ENCODE results near the gene LRTM2. TPM values are rescaled to one million over a fixed set of nuclear protein-coding genes. Genes with fewer than 3 reads are reported as not detected.

Gene LRTM2
- polyA plus RNA-seq, 1 donor = 0.81 TPM

DNA sequence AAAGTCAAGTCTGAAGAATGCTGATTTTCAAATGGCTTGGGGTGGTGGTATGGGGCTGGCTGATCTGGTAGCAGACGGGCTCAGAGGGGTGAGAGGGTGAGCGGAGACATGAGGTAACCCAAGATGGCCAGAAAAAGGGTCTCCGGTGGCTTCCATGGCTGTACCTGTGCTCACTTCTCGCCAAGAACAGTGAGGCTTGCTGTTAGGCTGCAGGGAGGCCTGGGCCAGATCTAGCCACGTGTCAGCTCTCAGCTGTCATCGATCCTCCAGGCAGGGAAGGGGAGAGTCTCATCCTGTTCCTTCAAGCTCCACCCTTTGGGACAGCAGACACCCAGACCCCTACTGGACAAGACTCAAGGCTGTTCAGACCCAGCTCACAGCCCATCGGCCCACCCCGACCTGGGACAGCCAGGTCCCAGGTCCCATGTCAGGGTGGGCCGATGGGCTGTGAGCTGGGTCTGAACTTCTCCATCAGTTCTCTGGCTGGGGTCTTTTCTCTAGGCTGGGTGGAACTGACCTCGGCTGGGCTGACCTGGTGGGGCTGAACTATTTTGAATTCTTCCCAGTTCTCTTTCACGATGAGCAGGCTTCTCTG is 9.0 kb downstream of the LRTM2 start:
- DNase-seq (ENCODE audit: low read depth) = no peak

GRCh38 chr12:1830401-1830845 is 10.1 kb downstream of the LRTM2 start:
- DNase-seq (ENCODE audit: low read depth) = no peak

GRCh38 chr12:1830981-1831963 is 10.9 kb downstream of the LRTM2 start:
- DNase-seq (ENCODE audit: low read depth) = peak; percentile 40

DNA sequence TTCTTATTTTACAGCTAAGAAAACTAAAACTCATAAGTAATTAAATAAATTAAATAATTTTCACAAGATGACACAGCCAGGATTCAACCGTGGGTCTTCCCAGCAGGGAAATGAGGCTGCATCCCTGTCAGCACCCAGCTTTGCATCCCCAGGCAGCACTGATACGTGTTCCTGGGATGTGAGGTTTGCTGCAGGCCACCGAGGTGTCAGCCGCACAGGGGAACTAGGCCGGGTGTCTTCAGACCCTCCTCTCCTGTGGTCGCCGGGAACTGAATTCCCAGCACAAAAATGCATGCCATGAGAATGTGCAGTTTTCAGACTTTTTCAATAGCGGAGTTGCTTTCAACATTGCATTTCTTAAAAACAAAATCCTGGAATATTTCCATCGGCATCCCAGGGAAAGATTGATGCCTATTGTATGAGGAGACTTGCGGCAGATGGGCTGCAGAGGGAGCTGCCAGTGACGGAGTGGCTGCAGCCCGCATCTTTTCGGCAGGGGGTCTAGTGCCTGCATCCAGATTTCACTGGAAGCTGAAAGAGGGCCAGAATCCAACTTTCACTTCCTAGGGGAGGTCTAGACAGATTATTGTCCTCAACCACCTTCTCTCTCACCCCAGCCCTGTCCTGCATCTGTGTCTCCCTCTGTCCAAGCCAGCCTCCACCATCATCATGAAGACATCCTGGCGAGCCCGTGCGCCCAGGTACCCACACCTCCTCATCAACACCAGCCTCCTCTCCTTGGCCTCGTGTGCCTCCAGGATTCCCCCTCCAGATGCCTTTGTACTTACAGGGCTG is 12.6 kb downstream of the LRTM2 start:
- no peak for DNase-seq (ENCODE audit: low read depth)

- no peak for DNase-seq (ENCODE audit: low read depth)
These were observed 13.2 kb downstream of the LRTM2 start for GRCh38 chr12:1833596-1834028.

DNA sequence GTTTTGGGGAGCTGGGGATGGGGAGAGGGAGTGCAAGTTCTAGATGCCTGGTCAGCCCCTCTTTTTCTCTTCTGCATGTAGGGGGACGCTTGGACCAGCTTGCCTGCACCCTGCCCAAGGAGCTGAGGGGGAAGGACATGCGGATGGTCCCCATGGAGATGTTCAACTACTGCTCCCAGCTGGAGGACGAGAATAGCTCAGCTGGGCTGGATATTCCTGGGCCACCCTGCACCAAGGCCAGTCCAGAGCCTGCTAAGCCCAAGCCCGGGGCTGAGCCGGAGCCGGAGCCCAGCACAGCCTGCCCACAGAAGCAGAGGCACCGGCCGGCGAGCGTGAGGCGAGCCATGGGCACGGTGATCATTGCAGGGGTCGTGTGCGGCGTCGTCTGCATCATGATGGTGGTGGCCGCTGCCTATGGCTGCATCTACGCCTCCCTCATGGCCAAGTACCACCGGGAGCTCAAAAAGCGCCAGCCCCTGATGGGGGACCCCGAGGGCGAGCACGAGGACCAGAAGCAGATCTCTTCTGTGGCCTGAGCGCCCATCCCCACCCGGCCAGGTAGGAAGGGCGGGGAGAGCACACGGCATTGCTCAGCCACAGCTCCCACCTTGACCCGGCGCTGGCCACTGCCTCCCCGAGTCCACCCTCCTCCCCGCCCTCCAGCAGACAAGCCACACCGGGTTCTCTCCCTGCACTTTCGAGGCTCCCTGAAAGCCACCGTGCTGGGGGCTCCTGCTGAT is 14.0 kb downstream of the LRTM2 start:
- DNase-seq (ENCODE audit: low read depth) = no peak

DNA sequence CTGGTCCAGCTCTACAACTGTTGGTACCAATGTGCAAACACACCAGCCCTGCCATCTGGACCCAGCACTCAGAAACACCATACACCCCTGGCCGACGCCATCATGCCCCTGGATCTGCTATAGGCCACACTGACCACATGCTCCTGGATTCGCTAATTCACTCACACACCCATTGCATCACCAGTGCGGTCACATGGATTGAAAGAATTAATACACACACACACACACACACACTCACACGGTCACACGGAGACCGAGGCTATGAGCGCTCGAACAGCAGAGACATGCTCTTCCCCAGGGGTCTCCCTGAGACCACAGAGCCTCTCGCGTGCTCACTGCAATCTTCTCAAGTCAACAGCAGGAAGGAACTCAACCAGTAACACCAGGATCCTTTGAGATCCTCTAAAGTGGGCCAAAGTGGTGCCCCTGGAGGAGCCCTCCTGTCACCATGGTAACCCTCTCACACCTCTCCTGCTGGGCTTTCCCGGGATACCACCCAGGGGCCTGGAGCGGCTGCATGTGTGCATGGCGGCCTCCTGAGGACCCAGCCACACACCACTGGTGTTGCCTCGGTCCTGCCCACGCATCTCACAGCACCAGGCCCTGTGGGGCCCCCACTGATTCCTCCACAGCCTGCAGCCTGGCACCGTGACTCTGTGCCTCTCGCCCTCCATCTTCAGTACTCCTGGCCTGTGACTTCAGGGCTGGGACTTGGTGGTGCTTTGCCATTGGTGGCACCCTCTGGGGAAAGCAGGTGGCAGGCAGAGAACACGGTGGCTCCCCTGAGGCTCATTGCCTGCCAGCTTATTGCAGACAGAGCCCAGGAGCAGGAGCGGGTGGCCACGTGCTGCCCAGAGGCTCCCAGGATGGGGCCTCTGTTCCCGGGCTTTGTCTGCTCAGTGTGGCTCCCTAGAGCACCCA is 15.1 kb downstream of the LRTM2 start:
- DNase-seq (ENCODE audit: low read depth) = no peak

- no peak for DNase-seq (ENCODE audit: low read depth)
These were observed 16.0 kb downstream of the LRTM2 start for GRCh38 chr12:1836241-1836803.

GRCh38 chr12:1836854-1837421 is 16.6 kb downstream of the LRTM2 start:
- DNase-seq (ENCODE audit: low read depth) = no peak

DNA sequence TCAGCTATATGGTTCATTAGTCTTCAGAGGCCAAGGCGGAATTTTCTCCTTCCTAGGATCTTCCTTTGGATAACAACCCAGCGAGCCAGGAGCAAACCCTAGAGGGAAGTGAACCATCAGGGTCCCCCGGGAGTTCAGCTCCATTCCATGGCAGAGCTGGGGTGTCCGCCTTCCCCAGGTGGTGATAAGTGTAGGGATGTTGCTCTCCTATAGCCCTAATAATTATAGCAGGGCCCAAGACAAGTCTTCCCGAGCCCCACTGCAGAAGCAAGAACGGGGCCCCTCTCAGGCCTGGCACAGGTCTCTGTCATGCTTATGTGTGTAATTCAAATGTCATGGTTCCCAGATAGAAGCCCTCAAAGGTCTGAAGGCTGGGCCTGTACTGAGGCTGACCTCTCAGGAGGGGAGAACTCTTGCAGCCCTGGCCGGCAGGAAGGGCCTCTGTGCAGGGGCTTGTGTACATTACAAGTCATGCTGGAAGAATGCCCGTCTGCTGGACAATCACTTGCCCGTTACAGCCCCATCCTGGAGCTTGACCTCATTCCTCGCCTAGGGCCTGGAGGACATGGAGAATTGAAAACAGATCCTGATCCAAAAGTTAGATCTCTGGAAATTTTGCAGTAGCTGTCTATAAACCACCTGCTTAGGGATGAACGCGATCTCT is 17.3 kb downstream of the LRTM2 start:
- DNase-seq (ENCODE audit: low read depth) = no peak

DNA sequence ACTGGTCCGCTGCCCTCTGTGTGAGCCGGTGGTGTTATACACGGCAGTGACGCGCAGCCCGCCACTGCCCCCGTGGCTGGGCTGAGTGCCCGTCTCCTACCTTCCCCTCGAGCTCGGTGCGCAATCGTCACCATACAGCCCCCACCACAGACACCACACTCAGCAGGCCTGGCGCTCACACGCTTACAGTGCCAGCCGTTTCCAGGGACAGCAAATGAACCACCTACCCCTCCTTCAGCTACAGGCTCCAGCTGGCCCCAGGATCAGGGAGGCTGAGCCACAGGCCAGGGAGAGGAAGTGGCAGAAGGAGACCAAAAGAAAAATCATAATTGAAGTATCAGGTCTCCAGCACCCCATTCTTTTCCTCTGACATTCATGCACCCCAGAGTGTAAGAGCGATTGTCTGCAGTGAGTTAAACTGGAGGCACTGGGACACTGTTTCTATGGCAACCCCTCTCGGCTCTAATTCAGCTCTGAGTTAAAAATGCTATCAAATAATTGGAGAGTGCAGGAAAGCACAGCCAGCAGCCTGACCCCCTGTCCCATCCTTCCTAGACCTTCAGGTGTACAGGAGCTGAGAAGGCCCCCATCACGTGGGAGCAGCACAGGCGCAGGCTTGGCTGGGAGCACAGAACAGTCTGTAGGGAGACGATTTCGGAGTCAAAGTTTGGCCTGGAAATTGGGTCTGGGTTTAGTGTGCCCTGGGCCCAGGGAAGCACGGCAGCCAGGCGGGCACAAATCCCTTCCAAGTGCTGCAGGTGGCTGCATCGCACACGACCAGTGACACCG is 18.0 kb downstream of the LRTM2 start:
- no peak for DNase-seq (ENCODE audit: low read depth)

- no peak for DNase-seq (ENCODE audit: low read depth)
These were observed 18.6 kb downstream of the LRTM2 start for GRCh38 chr12:1838994-1839365.

DNA sequence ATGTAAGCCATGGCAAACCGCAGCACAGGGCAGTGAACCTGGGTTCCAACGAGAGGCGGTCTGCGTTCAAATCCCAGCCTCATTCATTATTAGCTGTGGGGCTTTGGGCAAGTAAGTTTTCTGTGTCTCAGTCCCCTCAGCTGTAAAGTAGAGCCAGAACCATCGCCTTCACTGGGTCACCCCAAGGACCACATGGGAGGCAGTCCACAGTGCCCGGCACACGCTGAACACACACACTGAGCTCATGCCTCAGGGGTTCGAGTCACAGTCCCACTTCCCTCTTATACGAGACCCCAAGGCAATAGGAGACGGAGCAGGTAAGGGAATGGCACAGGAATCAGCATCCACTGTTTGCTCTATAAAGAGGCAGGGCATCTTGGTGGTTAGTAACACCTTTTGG is 19.1 kb downstream of the LRTM2 start:
- DNase-seq (ENCODE audit: low read depth) = no peak

DNA sequence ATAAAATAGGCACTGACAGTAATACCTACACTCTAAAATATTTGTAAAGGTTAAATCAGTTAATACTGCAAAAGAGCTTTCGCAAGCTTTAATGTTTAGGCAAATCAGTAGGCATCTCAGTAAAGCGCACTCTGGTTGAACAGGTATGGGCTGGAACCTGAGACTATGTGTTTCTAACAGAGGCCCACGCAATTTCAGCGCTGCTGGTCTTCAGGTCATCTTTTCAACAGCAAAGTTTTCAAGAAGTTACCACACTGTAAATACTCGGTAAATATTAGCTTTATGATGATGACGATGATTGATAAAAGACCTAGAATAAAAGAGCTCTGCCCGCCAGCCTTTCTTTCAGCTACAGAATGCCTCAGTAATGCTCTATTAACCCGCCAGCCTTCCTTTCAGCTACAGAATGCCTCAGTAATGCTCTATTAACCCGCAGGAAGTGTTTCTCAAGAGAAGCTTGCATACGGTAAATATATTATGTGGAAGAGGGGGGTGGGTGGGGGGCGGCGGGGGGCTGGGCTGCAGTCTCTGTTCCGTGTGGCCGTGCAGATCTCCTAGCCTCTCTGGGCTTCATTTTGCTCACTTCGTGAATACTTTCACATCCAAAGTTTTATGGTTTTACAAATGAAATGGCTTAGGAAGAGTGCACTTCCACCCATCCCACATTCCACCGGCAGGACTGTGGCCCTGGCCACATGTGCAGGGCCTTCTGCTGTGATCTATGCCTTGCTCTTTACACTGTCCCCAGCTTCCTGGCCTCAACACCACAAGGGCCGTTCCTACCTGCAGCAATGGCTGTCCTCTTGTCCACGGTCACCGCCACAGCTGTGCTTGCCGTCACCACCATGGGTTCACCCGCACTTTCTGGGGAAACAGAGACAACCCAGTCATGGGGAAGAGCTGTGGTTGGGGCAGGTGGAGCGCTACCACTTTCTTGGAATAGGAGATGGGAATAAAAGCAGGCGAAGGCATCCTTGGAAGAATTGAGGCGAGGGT is 19.9 kb downstream of the LRTM2 start:
- no peak for DNase-seq (ENCODE audit: low read depth)

GRCh38 chr12:1840981-1841425 is 20.6 kb downstream of the LRTM2 start:
- no peak for DNase-seq (ENCODE audit: low read depth)

GRCh38 chr12:1841586-1842182 is 21.3 kb downstream of the LRTM2 start:
- no peak for DNase-seq (ENCODE audit: low read depth)

Data from forelimb muscle (tissue), 1 donor.